ENCODE measurements around the gene ARL4D.

- TF ChIP-seq CTCF (IDR thresholded peaks at IDR 0.05; ENCODE audit: extremely low read depth in 1 of 2, insufficient read depth in 1 of 2, low read depth in 1 of 2, low read length in 2 of 2) (peak in 1 of 2 donors; percentile 1), POLR2A (IDR thresholded peaks at IDR 0.05; ENCODE audit: low read depth, low read length) (no peak), POLR2AphosphoS5 (IDR thresholded peaks at IDR 0.05; ENCODE audit: insufficient read depth, low read depth, low read length) (peak; percentile 14)
Measured at GRCh38 chr17:43368740-43369506, 29.9 kb upstream of the ARL4D start.

All from endothelial cell of umbilical vein (primary cell).